H9 (cell line): Measurements from ENCODE around the gene CDH13. TPM values are rescaled to one million over a fixed set of nuclear protein-coding genes. Genes with fewer than 3 reads are reported as not detected.

ENCODE experiments used
- DNase-seq: peaks from one replicate; pipeline ENCODE4 v3.0.0-alpha.2; 2017
- H2AFZ ChIP-seq: one replicate; pipeline ENCODE4 v1.6.1; 2013; ENCODE audit warnings: mild to moderate bottlenecking, low read length, control low read depth, moderate library complexity
- H2AK5ac ChIP-seq: 2 replicates; pipeline ENCODE4 v1.6.1; 2013; ENCODE audit warnings: low read length, control low read depth, mixed read lengths; ENCODE audit not compliant: insufficient read length
- H2BK120ac ChIP-seq: one replicate; pipeline ENCODE4 v1.6.1; 2013; ENCODE audit warnings: low read depth, mild to moderate bottlenecking, low read length, control low read depth, inconsistent platforms; ENCODE audit not compliant: poor library complexity, severe bottlenecking
- H2BK12ac ChIP-seq: 2 replicates; pipeline ENCODE4 v1.6.1; 2013; ENCODE audit warnings: low read length, control low read depth, mixed read lengths, low read depth; ENCODE audit not compliant: insufficient read length
- H2BK15ac ChIP-seq: 2 replicates; pipeline ENCODE4 v1.6.1; 2013; ENCODE audit warnings: low read depth, low read length, control low read depth
- H2BK20ac ChIP-seq: one replicate; pipeline ENCODE4 v1.6.1; 2013; ENCODE audit warnings: low read depth, mild to moderate bottlenecking, low read length, control low read depth, inconsistent platforms; ENCODE audit not compliant: poor library complexity, severe bottlenecking
- H2BK5ac ChIP-seq: 2 replicates; pipeline ENCODE4 v1.6.1; 2013; ENCODE audit warnings: low read length, control low read depth, mixed read lengths; ENCODE audit not compliant: insufficient read length
- H3K14ac ChIP-seq: 2 replicates; pipeline ENCODE4 v1.6.1; 2013; ENCODE audit warnings: low read length, control low read depth; ENCODE audit not compliant: insufficient read depth
- H3K18ac ChIP-seq: 2 replicates; pipeline ENCODE4 v1.6.1; 2013; ENCODE audit warnings: low read depth, mild to moderate bottlenecking, mixed read lengths, low read length, control low read depth; ENCODE audit not compliant: insufficient read length
- H3K23ac ChIP-seq: 2 replicates; pipeline ENCODE4 v1.6.1; 2013; ENCODE audit warnings: low read length, control low read depth, mixed read lengths, low read depth; ENCODE audit not compliant: insufficient read length
- H3K23me2 ChIP-seq: 2 replicates; pipeline ENCODE4 v1.6.1; 2013; ENCODE audit warnings: low read depth, mild to moderate bottlenecking, mixed read lengths, low read length, control low read depth; ENCODE audit not compliant: insufficient read length, poor library complexity, severe bottlenecking
- H3K27ac ChIP-seq: 2 replicates; pipeline ENCODE4 v1.5.1; 2013; ENCODE audit warnings: low read length, control low read depth, mixed read lengths, low read depth; ENCODE audit not compliant: insufficient read length
- H3K27me3 ChIP-seq: 2 replicates; pipeline ENCODE4 v1.6.1; 2013; ENCODE audit warnings: low read length, control low read depth, inconsistent platforms; ENCODE audit not compliant: insufficient read depth
- H3K4ac ChIP-seq: 2 replicates; pipeline ENCODE4 v1.6.1; 2013; ENCODE audit warnings: low read depth, mild to moderate bottlenecking, control low read depth, inconsistent platforms, low read length, moderate library complexity
- H3K4me1 ChIP-seq: 2 replicates; pipeline ENCODE4 v1.6.1; 2013; ENCODE audit warnings: low read length, control low read depth, inconsistent platforms; ENCODE audit not compliant: insufficient read depth
- H3K4me2 ChIP-seq: 2 replicates; pipeline ENCODE4 v1.6.1; 2013; ENCODE audit warnings: low read length, control low read depth, mixed read lengths; ENCODE audit not compliant: insufficient read length, insufficient read depth
- H3K56ac ChIP-seq: 2 replicates; pipeline ENCODE4 v1.6.1; 2013; ENCODE audit warnings: low read depth, mild to moderate bottlenecking, mixed read lengths, low read length, control low read depth; ENCODE audit not compliant: insufficient read length
- H3K79me1 ChIP-seq: 2 replicates; pipeline ENCODE4 v1.6.1; 2013; ENCODE audit warnings: low read depth, mild to moderate bottlenecking, moderate library complexity, low read length, control low read depth, inconsistent platforms; ENCODE audit not compliant: insufficient read depth, poor library complexity, severe bottlenecking
- H3K79me2 ChIP-seq: 2 replicates; pipeline ENCODE4 v1.6.1; 2013; ENCODE audit warnings: low read length, control low read depth, inconsistent platforms; ENCODE audit not compliant: insufficient read depth
- H3K9ac ChIP-seq: 2 replicates; pipeline ENCODE4 v1.6.1; 2013; ENCODE audit warnings: low read length, control low read depth, mixed read lengths; ENCODE audit not compliant: insufficient read length; ENCODE audit errors: extremely low read depth
- H3K9me3 ChIP-seq: one replicate; pipeline ENCODE4 v1.6.1; 2013; ENCODE audit warnings: low read depth, low read length, inconsistent platforms; ENCODE audit not compliant: control insufficient read depth
- H3T11ph ChIP-seq: one replicate; pipeline ENCODE4 v1.6.1; 2013; ENCODE audit warnings: mild to moderate bottlenecking, low read length, control low read depth, inconsistent platforms
- H4K20me1 ChIP-seq: one replicate; pipeline ENCODE4 v1.6.1; 2013; ENCODE audit not compliant: control insufficient read depth, insufficient read length, insufficient read depth
- H4K5ac ChIP-seq: 2 replicates; pipeline ENCODE4 v1.6.1; 2013; ENCODE audit warnings: low read depth, mild to moderate bottlenecking, mixed read lengths, low read length, control low read depth; ENCODE audit not compliant: insufficient read length
- H4K8ac ChIP-seq: replicated peaks from 2 replicates; pipeline ENCODE4 v1.6.1; 2013; ENCODE audit warnings: low read length, control low read depth, mixed read lengths, low read depth; ENCODE audit not compliant: insufficient read length
- H4K91ac ChIP-seq: 2 replicates; pipeline ENCODE4 v1.6.1; 2013; ENCODE audit warnings: low read depth, mild to moderate bottlenecking, moderate library complexity, mixed read lengths, low read length, control low read depth; ENCODE audit not compliant: insufficient read length
- H3K27ac Mint-ChIP-seq, 3 experiments: 2 replicates in 2 of 3; 3 replicates in 1 of 3; pipeline ENCODE4 v1.8.0; 2020 to 2021; ENCODE audit warnings: mixed read lengths in 3 of 3, mild to moderate bottlenecking in 1 of 3, moderate library complexity in 1 of 3
- H3K27me3 Mint-ChIP-seq: 2 replicates; pipeline ENCODE4 v1.8.0; 2021; ENCODE audit warnings: low read depth, mild to moderate bottlenecking, moderate library complexity, mixed read lengths
- H3K36me3 Mint-ChIP-seq, 3 experiments: 2 replicates in 2 of 3; 3 replicates in 1 of 3; pipeline ENCODE4 v1.8.0; 2020 to 2021; ENCODE audit warnings: low read depth in 3 of 3, mixed read lengths in 3 of 3; ENCODE audit not compliant: insufficient read depth in 1 of 3
- H3K4me1 Mint-ChIP-seq, 2 experiments: 2 replicates each; pipeline ENCODE4 v1.8.0; 2020; ENCODE audit warnings: mixed read lengths in 2 of 2
- H3K4me3 Mint-ChIP-seq, 2 experiments: 2 replicates in 1 of 2; 3 replicates in 1 of 2; pipeline ENCODE4 v1.8.0; 2020 to 2021; ENCODE audit warnings: mild to moderate bottlenecking in 2 of 2, mixed read lengths in 2 of 2, moderate library complexity in 1 of 2
- H3K9me3 Mint-ChIP-seq, 2 experiments: 2 replicates in 1 of 2; 3 replicates in 1 of 2; pipeline ENCODE4 v1.8.0; 2020; ENCODE audit warnings: mild to moderate bottlenecking in 2 of 2, mixed read lengths in 2 of 2, moderate library complexity in 1 of 2
- WGBS: extraction: QIAGEN DNeasy Blood & Tissue Kit; methylation state at CpG from one replicate; pipeline ENCODE4 v1.1.7; 2013; ENCODE audit warnings: missing lambda C conversion rate, low lambda C conversion rate, mixed read lengths; ENCODE audit not compliant: insufficient read length; ENCODE audit errors: extremely low coverage; 5-methylcytosine and 5-hydroxymethylcytosine counted together
- total RNA-seq: library from RNA; stranded (reverse); gene quantifications from 2 replicates; pipeline ENCODE4 v1.2.1, GENCODE V29; 2021
- TF ChIP-seq, protein P1 (sequence below): fragments of 200-600 bp; sonication (generic); conservative IDR thresholded peaks from 3 replicates; pipeline ENCODE4 v1.8.0; 2021; ENCODE audit warnings: antibody characterized with exemption, mild to moderate bottlenecking

The CDH13 gene
- total RNA-seq, 1 experiment from 2014 or later, result 1.5 TPM

DNA sequence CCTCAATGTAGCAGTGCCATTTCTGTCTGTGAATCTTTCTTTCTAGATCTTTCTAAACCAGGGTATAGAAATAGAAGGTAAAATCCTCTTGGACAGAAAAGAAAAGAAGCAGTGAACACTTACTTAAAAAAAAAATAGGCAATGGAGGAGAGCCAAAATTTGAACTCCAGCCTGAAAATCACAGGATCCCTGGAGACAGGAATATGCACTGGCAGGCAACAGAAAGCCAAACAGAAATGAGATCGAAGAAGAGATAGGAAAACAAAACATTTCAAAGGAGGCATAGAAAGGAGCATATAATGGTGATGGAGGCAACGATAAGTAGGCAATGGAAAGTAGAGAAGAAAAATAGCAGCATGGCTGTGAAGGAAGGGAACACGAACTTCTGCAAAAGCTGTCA, 927.3 kb downstream of the CDH13 start:
- Histone ChIP-seq H2AK5ac (no peak overlapping the region), H3K56ac (no peak overlapping the region), H3K79me1 (no peaks in the 10 kb centered on the region), H3K9me3 (no peaks in the 10 kb centered on the region), H2BK12ac (no peak overlapping the region), H2AFZ (no peak overlapping the region), H3K23ac (no peak overlapping the region), H3K4me1 (no peaks in the 10 kb centered on the region), H3K14ac (no peak overlapping the region), H2BK5ac (no peak overlapping the region), H4K20me1 (no peaks in the 10 kb centered on the region), H3K18ac (no peak overlapping the region), H2BK120ac (no peak overlapping the region), H4K8ac (no peak overlapping the region), H3T11ph (no peak overlapping the region), H3K9ac (no peak overlapping the region), H3K27ac (no peak overlapping the region), H4K5ac (no peak overlapping the region), H2BK15ac (no peak overlapping the region), H2BK20ac (no peak overlapping the region), H3K79me2 (no peaks in the 10 kb centered on the region), H3K4ac (no peak overlapping the region), H3K27me3 (no peaks in the 10 kb centered on the region), H3K23me2 (no peaks in the 10 kb centered on the region), H3K4me2 (no peak overlapping the region), H4K91ac (no peak overlapping the region)
- no peak overlapping the region for H3K4me3 Mint-ChIP-seq
- H3K4me1 Mint-ChIP-seq, result peaks cover 13 to 16% of the 10 kb centered on the region in 2 experiments
- no peak for DNase-seq
- H3K36me3 Mint-ChIP-seq, result no peaks in the 10 kb centered on the region
- no peaks in the 10 kb centered on the region for H3K9me3 Mint-ChIP-seq
- WGBS, result no CpG with 5 or more reads among the region's 3 CpGs
- peaks cover 3% of the 10 kb centered on the region for H3K27me3 Mint-ChIP-seq
- H3K27ac Mint-ChIP-seq, result no peak overlapping the region
- TF ChIP-seq, protein P1, sequence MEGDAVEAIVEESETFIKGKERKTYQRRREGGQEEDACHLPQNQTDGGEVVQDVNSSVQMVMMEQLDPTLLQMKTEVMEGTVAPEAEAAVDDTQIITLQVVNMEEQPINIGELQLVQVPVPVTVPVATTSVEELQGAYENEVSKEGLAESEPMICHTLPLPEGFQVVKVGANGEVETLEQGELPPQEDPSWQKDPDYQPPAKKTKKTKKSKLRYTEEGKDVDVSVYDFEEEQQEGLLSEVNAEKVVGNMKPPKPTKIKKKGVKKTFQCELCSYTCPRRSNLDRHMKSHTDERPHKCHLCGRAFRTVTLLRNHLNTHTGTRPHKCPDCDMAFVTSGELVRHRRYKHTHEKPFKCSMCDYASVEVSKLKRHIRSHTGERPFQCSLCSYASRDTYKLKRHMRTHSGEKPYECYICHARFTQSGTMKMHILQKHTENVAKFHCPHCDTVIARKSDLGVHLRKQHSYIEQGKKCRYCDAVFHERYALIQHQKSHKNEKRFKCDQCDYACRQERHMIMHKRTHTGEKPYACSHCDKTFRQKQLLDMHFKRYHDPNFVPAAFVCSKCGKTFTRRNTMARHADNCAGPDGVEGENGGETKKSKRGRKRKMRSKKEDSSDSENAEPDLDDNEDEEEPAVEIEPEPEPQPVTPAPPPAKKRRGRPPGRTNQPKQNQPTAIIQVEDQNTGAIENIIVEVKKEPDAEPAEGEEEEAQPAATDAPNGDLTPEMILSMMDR, result no peak
